Left cardiac atrium (tissue), 4 donors: ENCODE data around the gene RSPRY1. TPM values are rescaled to one million over a fixed set of nuclear protein-coding genes. Genes with fewer than 3 reads are reported as not detected.
A peak's percentile ranks its signal among the peaks of the same experiment; 100 is the strongest.

ENCODE experiments used
- ATAC-seq, 2 donors: fragments of 200-7000 bp; cut with Tn5 transposase; one replicate each; pipeline ENCODE4 v1.9.1; 2020; ENCODE audit warnings: mild to moderate bottlenecking in 2 of 2, moderate library complexity in 2 of 2
- DNase-seq: peaks from one replicate; pipeline ENCODE4 v3.0.0-alpha.2; 2020
- intact Hi-C, 2 donors: fragments of 100-400 bp; cut with DNase I; formaldehyde crosslinking; loops; one replicate each; pipeline versions ENCODE4 v1.14.1 to v1.15.1; 2022 to 2023
- total RNA-seq, 2 donors: library from RNA; stranded (reverse); fragmentation: NEBNext Ultra II Directional; extraction: Animal tissue kit (Norgen Biotek cat#: 25700); gene quantifications; one replicate each; pipeline ENCODE4 v1.2.1, GENCODE V29; 2021
- donor health status: DM: no; HTN: yes; CAD: no.
- donor health status: DM: no; HTN: yes; CAD: no; lungs with severe emphysema.
- donor health status: DM: yes; HTN: yes; CAD: no.
- donor health status: Dilated cardiomyopathy.

Gene RSPRY1
- total RNA-seq, 2 donors from 2014 or later = 13.4 to 16.5 TPM

- DNase-seq (peak; percentile 27), ATAC-seq (no peak)
- intact Hi-C loops = loop anchor here in 1 of 2 donors (10.0 kb wide), 1 partner anchor 95 kb away; the partner anchor contains the start of genes PSME3IP1 and RSPRY1
Observed at GRCh38 chr16:57279780-57280638, 93.9 kb downstream of the RSPRY1 start.

- intact Hi-C loops = loop anchor here in 1 of 2 donors (10.0 kb wide), 1 partner anchor 97 kb away; the partner anchor contains the start of genes PSME3IP1 and RSPRY1
- ATAC-seq = no peak
- peak; percentile 4 for DNase-seq
Observed at GRCh38 chr16:57281791-57282190, 95.7 kb downstream of the RSPRY1 start.

GRCh38 chr16:57282510-57283213 is 96.5 kb downstream of the RSPRY1 start:
- ATAC-seq (no peak), DNase-seq (peak; percentile 13)
- intact Hi-C loops = loop anchor here in 1 of 2 donors (10.0 kb wide), 1 partner anchor 98 kb away; the partner anchor contains the start of genes PSME3IP1 and RSPRY1

GRCh38 chr16:57283214-57283958 is 97.3 kb downstream of the RSPRY1 start:
- ATAC-seq = peak; percentile 5 to 46
- peak; percentile 33 for DNase-seq
- intact Hi-C loops = loop anchor here in 1 of 2 donors (10.0 kb wide), 1 partner anchor 99 kb away; the partner anchor contains the start of genes PSME3IP1 and RSPRY1

GRCh38 chr16:57283959-57284208 is 97.8 kb downstream of the RSPRY1 start:
- intact Hi-C loops = loop anchor here in 1 of 2 donors (10.0 kb wide), 1 partner anchor 99 kb away; the partner anchor contains the start of genes PSME3IP1 and RSPRY1
- peak; percentile 5 to 25 for ATAC-seq
- no peak for DNase-seq

GRCh38 chr16:57284209-57284951 is 98.3 kb downstream of the RSPRY1 start, which contains the start of gene PLLP:
Gene PLLP, minus strand, starts transcription at chr16:57284672. Its CDS starts 132 bp downstream, at chr16:57284540.
- DNase-seq (peak; percentile 40), ATAC-seq (peak; percentile 76 to 89)
- intact Hi-C loops = loop anchor here in 1 of 2 donors (10.0 kb wide), 1 partner anchor 100 kb away; the partner anchor contains the start of genes PSME3IP1 and RSPRY1

- ATAC-seq = no peak
- DNase-seq = no peak
- intact Hi-C loops = loop anchor here in 1 of 2 donors (10.0 kb wide), 1 partner anchor 100 kb away; the partner anchor contains the start of genes PSME3IP1 and RSPRY1
Observed at GRCh38 chr16:57284952-57285363, 98.8 kb downstream of the RSPRY1 start.

- no peak for DNase-seq
- intact Hi-C loops = loop anchor here in 1 of 2 donors (10.0 kb wide), 1 partner anchor 101 kb away; the partner anchor contains the start of genes PSME3IP1 and RSPRY1
- ATAC-seq = no peak
Observed at GRCh38 chr16:57285379-57285778, 99.2 kb downstream of the RSPRY1 start.

GRCh38 chr16:57289391-57290257 is 103.5 kb downstream of the RSPRY1 start:
- intact Hi-C loops = loop anchor here in 1 of 2 donors (10.0 kb wide), 1 partner anchor 105 kb away; the partner anchor contains the start of genes PSME3IP1 and RSPRY1
- ATAC-seq = no peak
- DNase-seq = peak; percentile 10

Other genes starting within 250 kb of the RSPRY1 start
- gene CETP, start 224.4 kb upstream of the RSPRY1 start, total RNA-seq = under 1 TPM; 0.16 to 0.65 TPM
- gene NLRC5, start 196.8 kb upstream of the RSPRY1 start, total RNA-seq = 10 to 100 TPM; 14.2 to 31.5 TPM
- gene CPNE2, start 93.7 kb upstream of the RSPRY1 start, total RNA-seq = 10 to 100 TPM; 16.1 to 17.6 TPM
- 10 to 100 TPM; 52.2 to 60.3 TPM for gene PSME3IP1, start 290 bp upstream of the RSPRY1 start, total RNA-seq
- gene ARL2BP, start 58.9 kb downstream of the RSPRY1 start, total RNA-seq = 10 to 100 TPM; 52.3 to 60.3 TPM
- gene PLLP, start 98.3 kb downstream of the RSPRY1 start, total RNA-seq = 1 to 10 TPM; 5.0 to 8.2 TPM
- gene CCL22, start 172.5 kb downstream of the RSPRY1 start, total RNA-seq = under 1 TPM; 0.06 to 0.10 TPM
- 10 to 100 TPM; 13.7 to 23.2 TPM for gene CX3CL1, start 186.2 kb downstream of the RSPRY1 start, total RNA-seq
- gene CCL17, start 218.4 kb downstream of the RSPRY1 start, total RNA-seq = not detected